Measurements from ENCODE around the gene TPM1.

Gene TPM1

GRCh38 chr15:63065262-63066221 is 23.0 kb downstream of the TPM1 start:
- TF ChIP-seq, protein P1, sequence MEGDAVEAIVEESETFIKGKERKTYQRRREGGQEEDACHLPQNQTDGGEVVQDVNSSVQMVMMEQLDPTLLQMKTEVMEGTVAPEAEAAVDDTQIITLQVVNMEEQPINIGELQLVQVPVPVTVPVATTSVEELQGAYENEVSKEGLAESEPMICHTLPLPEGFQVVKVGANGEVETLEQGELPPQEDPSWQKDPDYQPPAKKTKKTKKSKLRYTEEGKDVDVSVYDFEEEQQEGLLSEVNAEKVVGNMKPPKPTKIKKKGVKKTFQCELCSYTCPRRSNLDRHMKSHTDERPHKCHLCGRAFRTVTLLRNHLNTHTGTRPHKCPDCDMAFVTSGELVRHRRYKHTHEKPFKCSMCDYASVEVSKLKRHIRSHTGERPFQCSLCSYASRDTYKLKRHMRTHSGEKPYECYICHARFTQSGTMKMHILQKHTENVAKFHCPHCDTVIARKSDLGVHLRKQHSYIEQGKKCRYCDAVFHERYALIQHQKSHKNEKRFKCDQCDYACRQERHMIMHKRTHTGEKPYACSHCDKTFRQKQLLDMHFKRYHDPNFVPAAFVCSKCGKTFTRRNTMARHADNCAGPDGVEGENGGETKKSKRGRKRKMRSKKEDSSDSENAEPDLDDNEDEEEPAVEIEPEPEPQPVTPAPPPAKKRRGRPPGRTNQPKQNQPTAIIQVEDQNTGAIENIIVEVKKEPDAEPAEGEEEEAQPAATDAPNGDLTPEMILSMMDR (IDR thresholded peaks at IDR 0.05; ENCODE audit: low read depth, low read length) = no peak
- peak; percentile 24 for DNase-seq (ENCODE audit: low read depth, low spot score)
- in situ Hi-C loops (cut with HindIII; ENCODE audit: low sequenced_read_pairs) = no loop called here
- H3K4me3 ChIP-seq (ENCODE audit: low read depth, low read length) = no peak overlapping the region

DNA sequence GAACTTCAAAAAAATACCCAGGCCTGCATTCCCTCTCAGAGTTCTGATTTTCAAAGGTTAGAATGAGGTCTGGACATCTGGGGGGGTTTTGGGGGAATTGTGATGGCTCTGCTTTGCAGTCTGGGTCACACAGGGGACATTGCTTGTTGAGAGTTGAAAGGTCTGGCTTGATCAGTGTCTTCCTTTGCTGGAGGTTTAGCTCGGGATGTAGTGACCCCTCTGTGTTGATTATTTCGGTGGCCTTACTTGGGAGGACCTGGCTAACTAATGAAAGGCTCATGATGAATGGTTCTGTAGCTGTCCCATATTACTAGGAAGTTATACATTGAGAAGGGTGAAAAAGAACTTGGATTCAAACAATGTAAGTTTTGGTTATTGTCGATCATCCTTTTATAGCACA is 23.7 kb downstream of the TPM1 start:
- in situ Hi-C loops (cut with HindIII; ENCODE audit: low sequenced_read_pairs) = no loop called here
- DNase-seq (ENCODE audit: low read depth, low spot score) = peak; percentile 6
- TF ChIP-seq, protein P1 (IDR thresholded peaks at IDR 0.05; ENCODE audit: low read depth, low read length) = no peak
- H3K4me3 ChIP-seq (ENCODE audit: low read depth, low read length) = no peak overlapping the region

- TF ChIP-seq, protein P1 (IDR thresholded peaks at IDR 0.05; ENCODE audit: low read depth, low read length) = no peak
- H3K4me3 ChIP-seq (ENCODE audit: low read depth, low read length) = no peak overlapping the region
- in situ Hi-C loops (cut with HindIII; ENCODE audit: low sequenced_read_pairs) = no loop called here
- peak; percentile 7 for DNase-seq (ENCODE audit: low read depth, low spot score)
Measured at GRCh38 chr15:63067306-63067705, 24.8 kb downstream of the TPM1 start.

GRCh38 chr15:63067976-63068743 is 25.6 kb downstream of the TPM1 start:
- no peak overlapping the region for H3K4me3 ChIP-seq (ENCODE audit: low read depth, low read length)
- in situ Hi-C loops (cut with HindIII; ENCODE audit: low sequenced_read_pairs) = no loop called here
- TF ChIP-seq, protein P1 (IDR thresholded peaks at IDR 0.05; ENCODE audit: low read depth, low read length) = no peak
- DNase-seq (ENCODE audit: low read depth, low spot score) = peak; percentile 26

- TF ChIP-seq, protein P1 (IDR thresholded peaks at IDR 0.05; ENCODE audit: low read depth, low read length) = no peak
- DNase-seq (ENCODE audit: low read depth, low spot score) = peak; percentile 34
- in situ Hi-C loops (cut with HindIII; ENCODE audit: low sequenced_read_pairs) = no loop called here
- H3K4me3 ChIP-seq (ENCODE audit: low read depth, low read length) = no peak overlapping the region
Measured at GRCh38 chr15:63069616-63070090, 27.1 kb downstream of the TPM1 start.

- TF ChIP-seq, protein P1 (IDR thresholded peaks at IDR 0.05; ENCODE audit: low read depth, low read length) = no peak
- peak; percentile 45 for DNase-seq (ENCODE audit: low read depth, low spot score)
- in situ Hi-C loops (cut with HindIII; ENCODE audit: low sequenced_read_pairs) = no loop called here
- H3K4me3 ChIP-seq (ENCODE audit: low read depth, low read length) = no peak overlapping the region
Measured at GRCh38 chr15:63070681-63071129, 28.2 kb downstream of the TPM1 start.

All from astrocyte of the spinal cord (primary cell).